K562 (cell line): ENCODE results near the gene REX1BD. TPM values are rescaled to one million over a fixed set of nuclear protein-coding genes. Genes with fewer than 3 reads are reported as not detected.

Source experiments
- CBFA2T2 ChIP-seq: fragments of 450-650 bp; conservative IDR thresholded peaks from 2 replicates; pipeline ENCODE4 v1.6.1; 2017; ENCODE audit warnings: mild to moderate bottlenecking
- CHD2 ChIP-seq: IDR thresholded peaks from 2 replicates; pipeline ENCODE4 v1.6.1; 2011; ENCODE audit warnings: low read depth, low read length
- ELF2 ChIP-seq: fragments of 250-450 bp; sonication (Bioruptor Pico); IDR thresholded peaks from 2 replicates; pipeline ENCODE4 v1.5.0; 2021; ENCODE audit warnings: mild to moderate bottlenecking
- FOXJ2 ChIP-seq: fragments of 200-800 bp; sonication (Bioruptor generic); IDR thresholded peaks from 2 replicates; pipeline ENCODE4 v1.6.1; 2016; ENCODE audit warnings: missing genetic modification characterization, missing compliant biosample characterization
- HNRNPK ChIP-seq: fragments of 200-400 bp; formaldehyde crosslinking; IDR thresholded peaks from one replicate; pipeline ENCODE4 v1.6.1; 2018; ENCODE audit warnings: mild to moderate bottlenecking, low read depth, low read length; ENCODE audit not compliant: poor library complexity, severe bottlenecking
- MTF1 ChIP-seq: fragments of 250-450 bp; sonication (Bioruptor Pico); IDR thresholded peaks from 2 replicates; pipeline ENCODE4 v1.9.0; 2021; ENCODE audit warnings: moderate library complexity, mild to moderate bottlenecking, inconsistent platforms, borderline replicate concordance
- POLR2AphosphoS5 ChIP-seq: IDR thresholded peaks from 2 replicates; pipeline ENCODE4 v1.6.1; 2011; ENCODE audit warnings: mild to moderate bottlenecking, low read depth, low read length, moderate library complexity; ENCODE audit not compliant: control insufficient read depth, insufficient read depth
- THRAP3 ChIP-seq: fragments of 450-650 bp; IDR thresholded peaks from 2 replicates; pipeline ENCODE4 v1.6.1; 2016; ENCODE audit warnings: mild to moderate bottlenecking, inconsistent platforms, borderline replicate concordance
- ZFP91 ChIP-seq: sonication (generic); formaldehyde crosslinking; IDR thresholded peaks from 2 replicates; pipeline ENCODE4 v1.8.0; 2022; ENCODE audit warnings: mild to moderate bottlenecking, missing genetic modification reagents
- ZNF224 ChIP-seq: sonication (generic); formaldehyde crosslinking; IDR thresholded peaks from 2 replicates; pipeline ENCODE4 v1.8.0; 2022; ENCODE audit warnings: mild to moderate bottlenecking, missing genetic modification reagents
- ZNF561 ChIP-seq: fragments of 450-650 bp; formaldehyde crosslinking; conservative IDR thresholded peaks from 2 replicates; pipeline ENCODE4 v1.4.0; 2020; ENCODE audit warnings: mild to moderate bottlenecking, moderate library complexity
- ZNF696 ChIP-seq: fragments of 250-450 bp; sonication (Bioruptor Pico); conservative IDR thresholded peaks from 2 replicates; pipeline ENCODE4 v1.4.0; 2020; ENCODE audit warnings: mild to moderate bottlenecking, moderate library complexity
- ZZZ3 ChIP-seq: fragments of 450-650 bp; IDR thresholded peaks from 2 replicates; pipeline ENCODE4 v1.6.1; 2016; ENCODE audit warnings: antibody characterized with exemption, mild to moderate bottlenecking, moderate library complexity
- polyA plus RNA-seq, 8 experiments: library from polyadenylated mRNA; depleted of rRNA in 4 of 8; stranded (reverse) in 5 of 8; unstranded in 3 of 8; fragments of >200 nt; fragmentation: Nextera tagmentation in 2 of 8; fragmentation: Illumina TruSeq in 1 of 8; extraction: Ambion mirVana in 2 of 8; extraction: Trizol in 1 of 8; gene quantifications; 2 replicates each; pipeline versions ENCODE4 v1.2.1 to v1.2.3, GENCODE V29; 2011 to 2014; ENCODE audit warnings: inconsistent platforms in 1 of 8, missing spikeins in 1 of 8
- total RNA-seq, 7 experiments: library from RNA; depleted of rRNA in 6 of 7; stranded (reverse); fragments of >200 nt in 6 of 7; fragmentation: Illumina TruSeq in 2 of 7; extraction: Trizol in 2 of 7; gene quantifications; 2 replicates each; pipeline versions ENCODE4 v1.2.1 to v1.2.3, GENCODE V29; 2011 to 2021; ENCODE audit warnings: low replicate concordance in 1 of 7

The REX1BD gene
- total and polyA plus RNA-seq, 9 of the 15 experiments (the other 6 are each of a cell fraction or from before 2014, with no cell fraction given): 1.9 to 136 (median 13.8) TPM

DNA sequence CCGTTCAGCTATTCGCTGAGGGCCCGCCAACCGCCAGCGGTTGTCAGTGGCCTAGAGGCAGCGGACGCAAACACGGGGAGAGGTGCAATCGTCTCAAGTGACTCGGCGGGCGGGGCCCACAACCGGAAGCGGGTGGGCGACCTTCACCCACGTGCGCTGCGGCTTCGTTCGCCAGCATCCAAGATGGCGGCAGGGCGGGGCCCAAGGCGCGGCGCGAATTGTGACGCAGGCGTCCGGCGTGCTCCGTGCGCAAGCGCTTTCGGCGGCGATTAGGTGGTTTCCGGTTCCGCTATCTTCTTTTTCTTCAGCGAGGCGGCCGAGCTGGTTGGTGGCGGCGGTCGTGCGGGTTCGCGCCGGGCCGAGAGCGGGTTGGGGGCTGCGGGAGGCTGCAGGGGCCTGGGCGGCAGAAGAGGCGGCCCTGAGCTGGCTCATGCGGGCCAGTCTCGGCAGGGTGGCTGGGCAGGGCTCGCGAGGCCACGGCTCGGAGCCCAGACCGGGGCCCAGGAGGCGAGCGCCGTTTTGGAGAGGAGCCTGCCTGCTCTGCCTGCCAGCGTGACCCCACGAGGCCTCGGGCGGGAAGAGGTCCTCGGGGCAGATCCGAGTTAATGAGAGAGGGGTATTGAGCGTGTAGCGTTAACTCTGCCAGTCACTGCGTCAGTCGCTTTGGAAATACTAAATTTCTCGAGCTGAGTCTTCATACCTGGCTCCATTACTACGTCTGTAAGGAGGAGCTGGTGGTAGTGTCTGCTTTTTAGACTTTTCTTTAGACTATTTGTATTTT, 16.8 kb upstream of the REX1BD start, which contains the start of gene UBA52 (continued):
- TF ChIP-seq ZFP91 (CRISPR knock-in tag): no peak
- TF ChIP-seq CHD2: no peak
- TF ChIP-seq ZZZ3: no peak
- TF ChIP-seq POLR2AphosphoS5: peak; percentile 95
- no peak for TF ChIP-seq FOXJ2 (tag)
- TF ChIP-seq THRAP3: no peak
- no peak for TF ChIP-seq HNRNPK
- TF ChIP-seq ELF2 (CRISPR knock-in tag): peak; percentile 82
- TF ChIP-seq ZNF224 (CRISPR knock-in tag): no peak
- no peak for TF ChIP-seq ZNF561 (CRISPR knock-in tag)
- TF ChIP-seq CBFA2T2: peak; percentile 33; the same call in 1 of the 2 replicates
- no peak for TF ChIP-seq MTF1
- no peak for TF ChIP-seq ZNF696 (CRISPR knock-in tag)
